Adrenal gland (tissue), 12 donors: ENCODE results near the gene NYAP1. TPM values are rescaled to one million over a fixed set of nuclear protein-coding genes. Genes with fewer than 3 reads are reported as not detected.

Experiments
- DNase-seq, 7 donors: peaks; one replicate each; pipeline ENCODE4 v3.0.0-alpha.2; 2019 to 2020
- H3K27ac ChIP-seq, 5 donors: fragments of 200-600 bp; sonication (generic) in 4 of 5; 1 replicate in 3 of 5; 2 replicates in 2 of 5; pipeline versions ENCODE4 v1.5.1 to v1.8.0; 2016 to 2020; ENCODE audit warnings: mild to moderate bottlenecking in 1 of 5
- H3K27me3 ChIP-seq: fragments of 200-600 bp; 2 replicates; pipeline ENCODE4 v1.8.0; 2021
- H3K36me3 ChIP-seq, 2 donors: fragments of 200-600 bp; replicated peaks in 1 of 2; 1 replicate in 1 of 2; 2 replicates in 1 of 2; pipeline versions ENCODE4 v1.5.1 to v1.8.0; 2018 to 2022
- H3K4me1 ChIP-seq, 2 donors: fragments of 200-600 bp; replicated peaks in 1 of 2; 1 replicate in 1 of 2; 2 replicates in 1 of 2; pipeline versions ENCODE4 v1.5.1 to v1.8.0; 2018 to 2021
- H3K4me3 ChIP-seq, 4 donors: fragments of 200-600 bp; sonication (generic) in 3 of 4; one replicate each; pipeline ENCODE4 v1.5.1; 2016 to 2018
- H3K9me3 ChIP-seq, 3 donors: fragments of 200-600 bp; sonication (generic) in 1 of 3; replicated peaks in 1 of 3; 1 replicate in 2 of 3; 2 replicates in 1 of 3; pipeline versions ENCODE4 v1.5.1 to v1.8.0; 2016 to 2021
- CTCF ChIP-seq, 6 experiments: fragments of 450-650 bp in 4 of 6; fragments of 200-600 bp in 2 of 6; sonication (generic) in 1 of 6; IDR thresholded peaks; 1 replicate in 5 of 6; 2 replicates in 1 of 6; pipeline versions ENCODE4 v1.5.1 to v1.8.0; 2016 to 2021; ENCODE audit warnings: antibody characterized with exemption in 6 of 6, mild to moderate bottlenecking in 2 of 6, moderate library complexity in 1 of 6
- POLR2A ChIP-seq, 2 donors: fragments of 450-650 bp; IDR thresholded peaks; one replicate each; pipeline ENCODE4 v1.6.1; 2017; ENCODE audit warnings: antibody characterized with exemption in 2 of 2, mild to moderate bottlenecking in 2 of 2, moderate library complexity in 1 of 2
- WGBS, 4 donors: extraction: QIAGEN DNeasy Blood & Tissue Kit in 2 of 4; methylation state at CpG; one replicate each; pipeline versions ENCODE4 v1.1.5 to v1.1.7; 2013 to 2017; 5-methylcytosine and 5-hydroxymethylcytosine counted together
- intact Hi-C, 2 donors: fragments of 100-400 bp; cut with DNase I; formaldehyde crosslinking; loops; one replicate each; pipeline versions ENCODE4 v1.14.1 to v1.15.0; 2022 to 2023
- polyA plus RNA-seq, 3 donors: library from polyadenylated mRNA; stranded (reverse); fragments of 200-250 nt in 2 of 3; fragments of 350-450 nt in 1 of 3; fragmentation: Illumina TruSeq in 1 of 3; extraction: RNeasy Lipid Tissue Mini Kit (QIAGEN cat#74804) in 1 of 3; gene quantifications; one replicate each; pipeline ENCODE4 v1.2.3, GENCODE V29; 2013 to 2014
- small RNA-seq, 2 donors: library from RNA; depleted of rRNA; stranded (forward); fragments of <200 nt; gene quantifications; one replicate each; pipeline ENCODE3, GENCODE V24; 2016
- total RNA-seq, 9 donors: library from RNA; depleted of rRNA in 4 of 9; stranded (reverse); fragments of >200 nt in 4 of 9; fragments of 120-200 nt in 1 of 9; fragmentation: NEBNext Ultra II Directional in 1 of 9; extraction: Animal tissue kit (Norgen Biotek cat#: 25700) in 1 of 9; gene quantifications; one replicate each; pipeline versions ENCODE4 v1.1.0 to v1.2.4, GENCODE V29; 2013 to 2023
- donor health status: healthy with polysubstance abuse.
- donor health status: Bipolar disorder and iron deficiency.
- donor health status: DM: yes; HTN: yes; CAD: no.
- donor health status: DM: no; HTN: no; CAD: no.
- donor health status: DM: no; HTN: no; CAD: no.
- donor health status: DM: yes; HTN: yes; CAD: no.

The NYAP1 gene
- total and polyA plus RNA-seq, 12 donors: 0.79 to 26.1 (median 3.2) TPM; not detected in 1

- Histone ChIP-seq H3K4me1 (peaks cover 82 to 91% of the 10 kb centered on the region in 2 donors), H3K27me3 (no peaks in the 10 kb centered on the region), H3K9me3 (no peaks in the 10 kb centered on the region), H3K27ac (peak overlapping the region; percentile 66 to 99 (median 93)), H3K36me3 (peaks cover 0 to 5% of the 10 kb centered on the region in 2 donors), H3K4me3 (peak overlapping the region in 1 of 4 donors; percentile 10)
- intact Hi-C loops: loop anchor here in 1 of 2 donors (2.0 kb wide), 1 partner anchor 14 kb away; no protein-coding TSS in a partner anchor
- no peak for DNase-seq
- TF ChIP-seq POLR2A (IDR thresholded peaks at IDR 0.05): no peak
- no peak for TF ChIP-seq CTCF (IDR thresholded peaks at IDR 0.05)
- WGBS, 4 donors: 22 to 36% (median 30%) methylated on average over 5 of the region's 5 CpGs
These were observed 60.7 kb downstream of the NYAP1 start for GRCh38 chr7:100544386-100544785.

Small RNA genes within 50 kb of the gene (small RNA-seq; reads per million reads assigned to genes)
- gene RN7SL416P: 0 reads per million in 2 donors

Other genes starting within 250 kb of the NYAP1 start
- gene SPDYE3, start 176.2 kb upstream of the NYAP1 start, total RNA-seq: not detected
- under 1 TPM in 1 of 3 donors, not detected in 2; 0.16 TPM for gene SPDYE3, start 176.2 kb upstream of the NYAP1 start, polyA plus RNA-seq
- gene PILRB, start 125.8 kb upstream of the NYAP1 start, total RNA-seq: 100 to 1,000 TPM in 1 of 9 donors, 10 to 100 TPM in 7, 1 to 10 TPM in 1; 8.7 to 115 (median 28.1) TPM
- gene PILRB, start 125.8 kb upstream of the NYAP1 start, polyA plus RNA-seq: 100 to 1,000 TPM in 2 of 3 donors, 10 to 100 TPM in 1; 10.4 to 403 (median 296) TPM
- gene PILRA, start 110.4 kb upstream of the NYAP1 start, total RNA-seq: 10 to 100 TPM in 5 of 9 donors, 1 to 10 TPM in 4; 3.2 to 18.9 (median 12.2) TPM
- gene PILRA, start 110.4 kb upstream of the NYAP1 start, polyA plus RNA-seq: 10 to 100 TPM in 2 of 3 donors, 1 to 10 TPM in 1; 5.1 to 17.3 (median 11.9) TPM
- gene ZCWPW1, start 55.2 kb upstream of the NYAP1 start, total RNA-seq: 1 to 10 TPM; 1.0 to 5.8 (median 4.6) TPM
- 10 to 100 TPM in 2 of 3 donors, 1 to 10 TPM in 1; 5.0 to 20.2 (median 14.6) TPM for gene ZCWPW1, start 55.2 kb upstream of the NYAP1 start, polyA plus RNA-seq
- 10 to 100 TPM; 24.8 to 76.8 (median 52.0) TPM for gene MEPCE, start 54.1 kb upstream of the NYAP1 start, total RNA-seq
- 10 to 100 TPM; 36.7 to 54.6 (median 47.9) TPM for gene MEPCE, start 54.1 kb upstream of the NYAP1 start, polyA plus RNA-seq
- 10 to 100 TPM; 29.9 to 64.9 (median 50.4) TPM for gene PPP1R35, start 47.4 kb upstream of the NYAP1 start, total RNA-seq
- gene PPP1R35, start 47.4 kb upstream of the NYAP1 start, polyA plus RNA-seq: 100 to 1,000 TPM in 2 of 3 donors, 1 to 10 TPM in 1; 8.5 to 283 (median 231) TPM
- gene SPACDR, start 19.7 kb upstream of the NYAP1 start, total RNA-seq: under 1 TPM in 4 of 9 donors, not detected in 5; 0.36 to 0.78 (median 0.49) TPM
- gene SPACDR, start 19.7 kb upstream of the NYAP1 start, polyA plus RNA-seq: 1 to 10 TPM in 2 of 3 donors, not detected in 1; 1.2 to 2.9 TPM
- 10 to 100 TPM; 22.1 to 96.1 (median 58.6) TPM for gene TSC22D4, start 4.7 kb upstream of the NYAP1 start, total RNA-seq
- 10 to 100 TPM; 11.2 to 80.5 (median 73.6) TPM for gene TSC22D4, start 4.7 kb upstream of the NYAP1 start, polyA plus RNA-seq
- gene AGFG2, start 55.3 kb downstream of the NYAP1 start, total RNA-seq: 100 to 1,000 TPM in 6 of 9 donors, 10 to 100 TPM in 3; 17.1 to 175 (median 142) TPM
- 10 to 100 TPM; 14.0 to 61.5 (median 30.9) TPM for gene AGFG2, start 55.3 kb downstream of the NYAP1 start, polyA plus RNA-seq
- gene SAP25, start 90.0 kb downstream of the NYAP1 start, total RNA-seq: 1 to 10 TPM in 3 of 9 donors, under 1 TPM in 3, not detected in 3; 0.67 to 5.1 (median 1.2) TPM
- 10 to 100 TPM in 1 of 3 donors, 1 to 10 TPM in 1, not detected in 1; 3.6 to 11.3 TPM for gene SAP25, start 90.0 kb downstream of the NYAP1 start, polyA plus RNA-seq
- 100 to 1,000 TPM in 1 of 9 donors, 10 to 100 TPM in 8; 10.4 to 128 (median 59.4) TPM for gene LRCH4, start 102.2 kb downstream of the NYAP1 start, total RNA-seq
- 100 to 1,000 TPM in 2 of 3 donors, 10 to 100 TPM in 1; 15.0 to 235 (median 109) TPM for gene LRCH4, start 102.2 kb downstream of the NYAP1 start, polyA plus RNA-seq
- gene FBXO24, start 102.4 kb downstream of the NYAP1 start, total RNA-seq: 1 to 10 TPM in 3 of 9 donors, under 1 TPM in 4, not detected in 2; 0.24 to 1.4 (median 0.69) TPM
- gene FBXO24, start 102.4 kb downstream of the NYAP1 start, polyA plus RNA-seq: 1 to 10 TPM in 2 of 3 donors, under 1 TPM in 1; 0.16 to 2.8 (median 1.5) TPM
- 100 to 1,000 TPM in 2 of 9 donors, 10 to 100 TPM in 7; 15.7 to 369 (median 68.1) TPM for gene PCOLCE, start 118.4 kb downstream of the NYAP1 start, total RNA-seq
- 100 to 1,000 TPM in 2 of 3 donors, 10 to 100 TPM in 1; 21.5 to 222 (median 184) TPM for gene PCOLCE, start 118.4 kb downstream of the NYAP1 start, polyA plus RNA-seq
- 10 to 100 TPM; 14.0 to 54.5 (median 35.8) TPM for gene MOSPD3, start 128.6 kb downstream of the NYAP1 start, total RNA-seq
- 10 to 100 TPM; 27.3 to 51.9 (median 29.6) TPM for gene MOSPD3, start 128.6 kb downstream of the NYAP1 start, polyA plus RNA-seq
- 1 to 10 TPM in 5 of 9 donors, under 1 TPM in 4; 0.24 to 6.7 (median 1.4) TPM for gene TFR2, start 157.6 kb downstream of the NYAP1 start, total RNA-seq
- gene TFR2, start 157.6 kb downstream of the NYAP1 start, polyA plus RNA-seq: 1 to 10 TPM in 2 of 3 donors, under 1 TPM in 1; 0.88 to 2.1 (median 1.1) TPM
- gene ACTL6B, start 172.5 kb downstream of the NYAP1 start, total RNA-seq: 1 to 10 TPM in 4 of 9 donors, not detected in 5; 1.7 to 3.8 (median 2.1) TPM
- 1 to 10 TPM in 2 of 3 donors, under 1 TPM in 1; 0.64 to 5.1 (median 2.5) TPM for gene ACTL6B, start 172.5 kb downstream of the NYAP1 start, polyA plus RNA-seq
- 100 to 1,000 TPM in 8 of 9 donors, 10 to 100 TPM in 1; 54.1 to 365 (median 279) TPM for gene GNB2, start 189.8 kb downstream of the NYAP1 start, total RNA-seq
- gene GNB2, start 189.8 kb downstream of the NYAP1 start, polyA plus RNA-seq: 100 to 1,000 TPM; 105 to 139 (median 105) TPM
- gene GIGYF1, start 210.3 kb downstream of the NYAP1 start, total RNA-seq: 10 to 100 TPM; 15.9 to 62.2 (median 23.9) TPM
- gene GIGYF1, start 210.3 kb downstream of the NYAP1 start, polyA plus RNA-seq: 100 to 1,000 TPM in 1 of 3 donors, 10 to 100 TPM in 1, 1 to 10 TPM in 1; 5.4 to 167 (median 49.8) TPM
- gene POP7, start 222.2 kb downstream of the NYAP1 start, total RNA-seq: 10 to 100 TPM in 8 of 9 donors, 1 to 10 TPM in 1; 8.7 to 60.9 (median 35.1) TPM
- gene POP7, start 222.2 kb downstream of the NYAP1 start, polyA plus RNA-seq: 10 to 100 TPM; 24.8 to 48.5 (median 27.1) TPM
- gene EPO, start 236.5 kb downstream of the NYAP1 start, total RNA-seq: under 1 TPM in 1 of 9 donors, not detected in 8; 0.17 TPM
- gene EPO, start 236.5 kb downstream of the NYAP1 start, polyA plus RNA-seq: under 1 TPM in 1 of 3 donors, not detected in 2; 0.10 TPM
- gene ZAN, start 249.7 kb downstream of the NYAP1 start, total RNA-seq: not detected
- not detected for gene ZAN, start 249.7 kb downstream of the NYAP1 start, polyA plus RNA-seq